Upper lobe of right lung (tissue), 1 donor: Measurements from ENCODE around the gene TPSAB1. TPM values are rescaled to one million over a fixed set of nuclear protein-coding genes. Genes with fewer than 3 reads are reported as not detected.

Experiments used
- ATAC-seq: fragments of 200-7000 bp; cut with Tn5 transposase; one replicate; pipeline ENCODE4 v1.9.1; 2020; ENCODE audit warnings: mild to moderate bottlenecking, moderate library complexity
- DNase-seq: peaks from one replicate; pipeline ENCODE4 v3.0.0-alpha.2; 2020
- H3K27ac ChIP-seq: fragments of 200-600 bp; one replicate; pipeline ENCODE4 v1.8.0; 2022
- H3K27me3 ChIP-seq: fragments of 200-600 bp; one replicate; pipeline ENCODE4 v1.8.0; 2022; ENCODE audit warnings: mild to moderate bottlenecking
- H3K36me3 ChIP-seq: fragments of 200-600 bp; one replicate; pipeline ENCODE4 v1.8.0; 2022
- H3K4me1 ChIP-seq: fragments of 200-600 bp; one replicate; pipeline ENCODE4 v1.8.0; 2022
- H3K4me3 ChIP-seq: fragments of 200-600 bp; one replicate; pipeline ENCODE4 v1.8.0; 2022; ENCODE audit warnings: mild to moderate bottlenecking
- H3K9me3 ChIP-seq: fragments of 200-600 bp; one replicate; pipeline ENCODE4 v1.8.0; 2022
- CTCF ChIP-seq: fragments of 200-600 bp; IDR thresholded peaks from one replicate; pipeline ENCODE4 v1.8.0; 2022; ENCODE audit warnings: antibody characterized with exemption
- intact Hi-C: fragments of 100-400 bp; cut with DNase I; formaldehyde crosslinking; loops from one replicate; pipeline ENCODE4 v1.11.0; 2022
- total RNA-seq: library from RNA; stranded (reverse); fragmentation: NEBNext Ultra II Directional; extraction: Animal tissue kit (Norgen Biotek cat#: 25700); gene quantifications from one replicate; pipeline ENCODE4 v1.2.1, GENCODE V29; 2021
- donor health status: DM: no; HTN: yes; CAD: no; lungs with severe emphysema.

The TPSAB1 gene
- total RNA-seq, 1 donor from 2014 or later = 122 TPM

GRCh38 chr16:1200014-1200627 is 40.4 kb upstream of the TPSAB1 start:
- DNase-seq = no peak
- Histone ChIP-seq H3K4me1 (no peaks in the 10 kb centered on the region), H3K36me3 (no peaks in the 10 kb centered on the region), H3K27ac (no peak overlapping the region), H3K4me3 (no peak overlapping the region), H3K9me3 (no peaks in the 10 kb centered on the region), H3K27me3 (no peaks in the 10 kb centered on the region)
- intact Hi-C loops = no loop called here
- no peak for ATAC-seq
- TF ChIP-seq CTCF = no peak

- Histone ChIP-seq H3K4me3 (no peak overlapping the region), H3K9me3 (no peaks in the 10 kb centered on the region), H3K4me1 (no peaks in the 10 kb centered on the region), H3K27ac (no peak overlapping the region), H3K27me3 (no peaks in the 10 kb centered on the region), H3K36me3 (no peaks in the 10 kb centered on the region)
- no peak for TF ChIP-seq CTCF
- no peak for DNase-seq
- ATAC-seq = no peak
- intact Hi-C loops = no loop called here
These were observed 39.1 kb upstream of the TPSAB1 start for GRCh38 chr16:1201444-1201843.

- H3K27me3 ChIP-seq = no peaks in the 10 kb centered on the region
- no peak overlapping the region for H3K27ac ChIP-seq
- no peak for TF ChIP-seq CTCF
- ATAC-seq (no peak), DNase-seq (no peak)
- intact Hi-C loops = no loop called here
- no peaks in the 10 kb centered on the region for H3K4me1 ChIP-seq
- no peaks in the 10 kb centered on the region for H3K36me3 ChIP-seq
- H3K9me3 ChIP-seq = no peaks in the 10 kb centered on the region
- no peak overlapping the region for H3K4me3 ChIP-seq
These were observed 38.2 kb upstream of the TPSAB1 start for GRCh38 chr16:1202274-1202673.

GRCh38 chr16:1204933-1205332 is 35.6 kb upstream of the TPSAB1 start:
- Histone ChIP-seq H3K27me3 (no peaks in the 10 kb centered on the region), H3K9me3 (no peaks in the 10 kb centered on the region), H3K4me1 (no peaks in the 10 kb centered on the region), H3K4me3 (no peak overlapping the region), H3K36me3 (no peaks in the 10 kb centered on the region), H3K27ac (no peak overlapping the region)
- ATAC-seq (no peak), DNase-seq (no peak)
- intact Hi-C loops = no loop called here
- TF ChIP-seq CTCF = no peak

- no peak for ATAC-seq
- no peak for TF ChIP-seq CTCF
- Histone ChIP-seq H3K27me3 (no peaks in the 10 kb centered on the region), H3K36me3 (no peaks in the 10 kb centered on the region), H3K4me3 (no peak overlapping the region), H3K4me1 (no peaks in the 10 kb centered on the region), H3K9me3 (no peaks in the 10 kb centered on the region), H3K27ac (no peak overlapping the region)
- no peak for DNase-seq
- intact Hi-C loops = no loop called here
These were observed 34.2 kb upstream of the TPSAB1 start for GRCh38 chr16:1206326-1206725.

GRCh38 chr16:1206786-1207185 is 33.7 kb upstream of the TPSAB1 start:
- no peak overlapping the region for H3K4me3 ChIP-seq
- DNase-seq (no peak), ATAC-seq (no peak)
- H3K36me3 ChIP-seq = no peaks in the 10 kb centered on the region
- H3K27ac ChIP-seq = no peak overlapping the region
- no peaks in the 10 kb centered on the region for H3K9me3 ChIP-seq
- TF ChIP-seq CTCF = no peak
- no peaks in the 10 kb centered on the region for H3K4me1 ChIP-seq
- intact Hi-C loops = no loop called here
- no peaks in the 10 kb centered on the region for H3K27me3 ChIP-seq
